ENCODE measurements around the gene PI4K2A. TPM values are rescaled to one million over a fixed set of nuclear protein-coding genes. Genes with fewer than 3 reads are reported as not detected.

The PI4K2A gene
- total and polyA plus RNA-seq, 2 donors (not counting 3 experiments of a cell fraction or from before 2014, with no cell fraction given) = 20.4 to 24.6 TPM

- no peak overlapping the region for H3K4me2 ChIP-seq (ENCODE audit: insufficient read depth, low read length)
- no peaks in the 10 kb centered on the region for H3K9me1 ChIP-seq (replicated peaks; ENCODE audit: control insufficient read depth, extremely low read depth, insufficient read depth, low read length)
- H3K27ac ChIP-seq (ENCODE audit: insufficient read depth, low read depth, low read length) = no peak overlapping the region
- TF ChIP-seq JUN (IDR thresholded peaks at IDR 0.05; ENCODE audit: borderline replicate concordance, insufficient read depth, insufficient read length, low read depth) (no peak), FOS (IDR thresholded peaks at IDR 0.05; ENCODE audit: borderline replicate concordance, insufficient read depth, low read length) (no peak), MYC (IDR thresholded peaks at IDR 0.05; ENCODE audit: low read depth, low read length) (no peak), POLR2AphosphoS5 (IDR thresholded peaks at IDR 0.05; ENCODE audit: insufficient read depth, low read depth, low read length) (no peak), CTCF (IDR thresholded peaks at IDR 0.05; ENCODE audit: extremely low read depth in 1 of 2, insufficient read depth in 1 of 2, low read depth in 1 of 2, low read length in 2 of 2) (no peak), EZH2 (IDR thresholded peaks at IDR 0.05; ENCODE audit: borderline replicate concordance, low read depth, low read length, severe bottlenecking) (no peak), GATA2 (IDR thresholded peaks at IDR 0.05; ENCODE audit: insufficient read depth, insufficient read length, low read depth, low read length) (no peak), MAX (IDR thresholded peaks at IDR 0.05; ENCODE audit: insufficient read depth, insufficient read length) (no peak), POLR2A (IDR thresholded peaks at IDR 0.05; ENCODE audit: low read depth, low read length) (no peak)
- intact Hi-C loops (cut with micrococcal nuclease) (no loop called here), dilution Hi-C loops (cut with MboI; ENCODE audit: extremely low pct_ligation_motif_present, low sequenced_read_pairs) (no loop called here)
- peaks cover 8% of the 10 kb centered on the region for H3K4me1 ChIP-seq (ENCODE audit: control insufficient read depth, extremely low read depth, insufficient read depth, low read length)
- H3K36me3 ChIP-seq (ENCODE audit: control insufficient read depth in 2 of 2, extremely low read depth in 1 of 2, insufficient read depth in 2 of 2, low read length in 2 of 2) = peaks cover 0 to 7% of the 10 kb centered on the region in 2 experiments
- H2AFZ ChIP-seq (ENCODE audit: low read depth, low read length) = no peak overlapping the region
- no peak overlapping the region for H3K4me3 ChIP-seq (replicated peaks in 1 of 3; ENCODE audit: insufficient read depth in 1 of 3, low read depth in 1 of 3, low read length in 3 of 3)
- no peak overlapping the region for H3K9ac ChIP-seq (replicated peaks; ENCODE audit: extremely low read depth, insufficient read depth, low read length)
- FAIRE-seq (no peak), DNase-seq (ENCODE audit: low read depth, low spot score) (no peak)
- H3K79me2 ChIP-seq (ENCODE audit: control insufficient read depth, insufficient read depth, low read length) = no peaks in the 10 kb centered on the region
- BruUV-seq (replicated peaks) = no TSS peak
- H3K27me3 ChIP-seq (ENCODE audit: control insufficient read depth in 2 of 2, insufficient read depth in 2 of 2, low read length in 2 of 2) = no peaks in the 10 kb centered on the region
- H3K9me3 ChIP-seq (replicated peaks; ENCODE audit: control insufficient read depth, insufficient read depth, low read length) = no peaks in the 10 kb centered on the region
- ChIA-PET CTCF (interaction anchor here (1.0 to 21.8 kb wide), 5 partner anchors 8 to 47 kb away, joined by 3 to 863 read pairs (median 8); partner anchors contain the start of genes AVPI1 and MARVELD1), POLR2A (no interaction called here)
- no peaks in the 10 kb centered on the region for H4K20me1 ChIP-seq (replicated peaks; ENCODE audit: control insufficient read depth, extremely low read depth, insufficient read depth, low read length)
Observed at GRCh38 chr10:97723001-97723400, 82.5 kb downstream of the PI4K2A start.

All from endothelial cell of umbilical vein (primary cell).